ENCODE measurements around the gene PITPNB.

DNA sequence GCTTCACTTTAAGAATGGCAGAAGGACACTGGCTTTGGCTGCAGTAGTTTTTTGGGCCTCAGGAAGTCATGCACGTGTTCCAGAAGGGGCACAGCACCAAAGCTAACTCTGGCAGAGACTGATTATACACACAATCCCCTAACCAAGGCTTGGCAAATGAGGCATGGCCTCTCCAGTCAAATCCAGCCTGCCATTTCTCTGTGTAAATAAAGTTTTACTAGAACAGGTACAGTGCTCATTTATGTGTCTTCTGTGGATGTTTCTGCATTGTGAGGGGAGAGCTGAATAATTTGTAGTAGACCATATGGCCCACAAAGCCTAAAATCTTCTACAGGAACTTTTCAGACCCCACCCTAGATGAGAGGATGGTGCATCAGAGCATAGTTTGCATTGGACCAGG is 71.1 kb downstream of the PITPNB start:
- TF ChIP-seq POLR2A (IDR thresholded peaks at IDR 0.05; ENCODE audit: borderline replicate concordance, extremely low read depth, insufficient read depth, insufficient read length) (no peak), EZH2 (IDR thresholded peaks at IDR 0.05) (no peak), YY1 (IDR thresholded peaks at IDR 0.05; ENCODE audit: extremely low read depth, insufficient replicate concordance, low read depth, low read length) (no peak)
- TF ChIP-seq, protein P1, sequence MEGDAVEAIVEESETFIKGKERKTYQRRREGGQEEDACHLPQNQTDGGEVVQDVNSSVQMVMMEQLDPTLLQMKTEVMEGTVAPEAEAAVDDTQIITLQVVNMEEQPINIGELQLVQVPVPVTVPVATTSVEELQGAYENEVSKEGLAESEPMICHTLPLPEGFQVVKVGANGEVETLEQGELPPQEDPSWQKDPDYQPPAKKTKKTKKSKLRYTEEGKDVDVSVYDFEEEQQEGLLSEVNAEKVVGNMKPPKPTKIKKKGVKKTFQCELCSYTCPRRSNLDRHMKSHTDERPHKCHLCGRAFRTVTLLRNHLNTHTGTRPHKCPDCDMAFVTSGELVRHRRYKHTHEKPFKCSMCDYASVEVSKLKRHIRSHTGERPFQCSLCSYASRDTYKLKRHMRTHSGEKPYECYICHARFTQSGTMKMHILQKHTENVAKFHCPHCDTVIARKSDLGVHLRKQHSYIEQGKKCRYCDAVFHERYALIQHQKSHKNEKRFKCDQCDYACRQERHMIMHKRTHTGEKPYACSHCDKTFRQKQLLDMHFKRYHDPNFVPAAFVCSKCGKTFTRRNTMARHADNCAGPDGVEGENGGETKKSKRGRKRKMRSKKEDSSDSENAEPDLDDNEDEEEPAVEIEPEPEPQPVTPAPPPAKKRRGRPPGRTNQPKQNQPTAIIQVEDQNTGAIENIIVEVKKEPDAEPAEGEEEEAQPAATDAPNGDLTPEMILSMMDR (IDR thresholded peaks at IDR 0.05 in 2 of 3, conservative IDR thresholded peaks at IDR 0.05 in 1 of 3; ENCODE audit: borderline replicate concordance in 1 of 3, insufficient read depth in 1 of 3, low read depth in 2 of 3, low read length in 2 of 3) = no peak
- TF ChIP-seq, protein P2, sequence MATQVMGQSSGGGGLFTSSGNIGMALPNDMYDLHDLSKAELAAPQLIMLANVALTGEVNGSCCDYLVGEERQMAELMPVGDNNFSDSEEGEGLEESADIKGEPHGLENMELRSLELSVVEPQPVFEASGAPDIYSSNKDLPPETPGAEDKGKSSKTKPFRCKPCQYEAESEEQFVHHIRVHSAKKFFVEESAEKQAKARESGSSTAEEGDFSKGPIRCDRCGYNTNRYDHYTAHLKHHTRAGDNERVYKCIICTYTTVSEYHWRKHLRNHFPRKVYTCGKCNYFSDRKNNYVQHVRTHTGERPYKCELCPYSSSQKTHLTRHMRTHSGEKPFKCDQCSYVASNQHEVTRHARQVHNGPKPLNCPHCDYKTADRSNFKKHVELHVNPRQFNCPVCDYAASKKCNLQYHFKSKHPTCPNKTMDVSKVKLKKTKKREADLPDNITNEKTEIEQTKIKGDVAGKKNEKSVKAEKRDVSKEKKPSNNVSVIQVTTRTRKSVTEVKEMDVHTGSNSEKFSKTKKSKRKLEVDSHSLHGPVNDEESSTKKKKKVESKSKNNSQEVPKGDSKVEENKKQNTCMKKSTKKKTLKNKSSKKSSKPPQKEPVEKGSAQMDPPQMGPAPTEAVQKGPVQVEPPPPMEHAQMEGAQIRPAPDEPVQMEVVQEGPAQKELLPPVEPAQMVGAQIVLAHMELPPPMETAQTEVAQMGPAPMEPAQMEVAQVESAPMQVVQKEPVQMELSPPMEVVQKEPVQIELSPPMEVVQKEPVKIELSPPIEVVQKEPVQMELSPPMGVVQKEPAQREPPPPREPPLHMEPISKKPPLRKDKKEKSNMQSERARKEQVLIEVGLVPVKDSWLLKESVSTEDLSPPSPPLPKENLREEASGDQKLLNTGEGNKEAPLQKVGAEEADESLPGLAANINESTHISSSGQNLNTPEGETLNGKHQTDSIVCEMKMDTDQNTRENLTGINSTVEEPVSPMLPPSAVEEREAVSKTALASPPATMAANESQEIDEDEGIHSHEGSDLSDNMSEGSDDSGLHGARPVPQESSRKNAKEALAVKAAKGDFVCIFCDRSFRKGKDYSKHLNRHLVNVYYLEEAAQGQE (IDR thresholded peaks at IDR 0.05; ENCODE audit: low read depth) = no peak

Measured in HCT116 (cell line).